HCT116 (cell line): ENCODE data around the gene PPP3CB.

ENCODE experiments used
- CEBPB ChIP-seq: IDR thresholded peaks from 2 replicates; pipeline ENCODE4 v1.6.1; 2012; ENCODE audit warnings: low read depth
- EZH2phosphoT487 ChIP-seq: fragments of 200-600 bp; IDR thresholded peaks from 2 replicates; pipeline ENCODE4 v1.6.1; 2018; ENCODE audit warnings: antibody characterized with exemption, borderline replicate concordance
- JUND ChIP-seq: IDR thresholded peaks from 2 replicates; pipeline ENCODE4 v1.6.1; 2012
- POLR2A ChIP-seq: IDR thresholded peaks from 2 replicates; pipeline ENCODE4 v1.7.0; 2011; ENCODE audit warnings: borderline replicate concordance; ENCODE audit not compliant: insufficient read depth, insufficient read length; ENCODE audit errors: extremely low read depth
- POLR2AphosphoS5 ChIP-seq: IDR thresholded peaks from 2 replicates; pipeline ENCODE4 v1.6.1; 2011; ENCODE audit warnings: mild to moderate bottlenecking, low read depth, low read length, moderate library complexity
- RAD21 ChIP-seq: IDR thresholded peaks from 2 replicates; pipeline ENCODE4 v1.6.1; 2012; ENCODE audit warnings: low read depth, mild to moderate bottlenecking
- REST ChIP-seq: IDR thresholded peaks from 2 replicates; pipeline ENCODE4 v1.6.1; 2012; ENCODE audit warnings: low read depth
- TCF7L2 ChIP-seq: IDR thresholded peaks from 2 replicates; pipeline ENCODE4 v1.7.0; 2011; ENCODE audit warnings: borderline replicate concordance, inconsistent platforms; ENCODE audit not compliant: insufficient read depth, insufficient read length; ENCODE audit errors: extremely low read depth
- YY1 ChIP-seq: IDR thresholded peaks from 2 replicates; pipeline ENCODE4 v1.6.1; 2011; ENCODE audit warnings: low read length, low read depth, moderate library complexity, mild to moderate bottlenecking; ENCODE audit not compliant: insufficient replicate concordance; ENCODE audit errors: extremely low read depth
- ZNF274 ChIP-seq: fragments of 200-500 bp; sonication (Bioruptor generic); IDR thresholded peaks from 2 replicates; pipeline ENCODE4 v1.6.1; 2014; ENCODE audit warnings: mild to moderate bottlenecking, low read depth, low read length, inconsistent platforms
- TF ChIP-seq, protein P1 (sequence below), 3 experiments: fragments of 200-600 bp in 1 of 3; sonication (generic) in 1 of 3; IDR thresholded peaks in 2 of 3; conservative IDR thresholded peaks in 1 of 3; 2 replicates each; pipeline ENCODE4 v1.5.1; 2012 to 2017; ENCODE audit warnings: low read depth in 2 of 3, low read length in 2 of 3, antibody characterized with exemption in 1 of 3, borderline replicate concordance in 1 of 3, control low read depth in 1 of 3, mild to moderate bottlenecking in 1 of 3, mixed read lengths in 1 of 3, mixed run types in 1 of 3, moderate library complexity in 1 of 3; ENCODE audit not compliant: insufficient read depth in 1 of 3
- TF ChIP-seq, protein P2 (sequence below): IDR thresholded peaks from 2 replicates; pipeline ENCODE4 v1.6.1; 2012
- TF ChIP-seq, protein P3 (sequence below): IDR thresholded peaks from 2 replicates; pipeline ENCODE4 v1.6.1; 2011; ENCODE audit warnings: mild to moderate bottlenecking, low read length, moderate library complexity; ENCODE audit not compliant: insufficient replicate concordance; ENCODE audit errors: extremely low read depth

- TF ChIP-seq, protein P1, sequence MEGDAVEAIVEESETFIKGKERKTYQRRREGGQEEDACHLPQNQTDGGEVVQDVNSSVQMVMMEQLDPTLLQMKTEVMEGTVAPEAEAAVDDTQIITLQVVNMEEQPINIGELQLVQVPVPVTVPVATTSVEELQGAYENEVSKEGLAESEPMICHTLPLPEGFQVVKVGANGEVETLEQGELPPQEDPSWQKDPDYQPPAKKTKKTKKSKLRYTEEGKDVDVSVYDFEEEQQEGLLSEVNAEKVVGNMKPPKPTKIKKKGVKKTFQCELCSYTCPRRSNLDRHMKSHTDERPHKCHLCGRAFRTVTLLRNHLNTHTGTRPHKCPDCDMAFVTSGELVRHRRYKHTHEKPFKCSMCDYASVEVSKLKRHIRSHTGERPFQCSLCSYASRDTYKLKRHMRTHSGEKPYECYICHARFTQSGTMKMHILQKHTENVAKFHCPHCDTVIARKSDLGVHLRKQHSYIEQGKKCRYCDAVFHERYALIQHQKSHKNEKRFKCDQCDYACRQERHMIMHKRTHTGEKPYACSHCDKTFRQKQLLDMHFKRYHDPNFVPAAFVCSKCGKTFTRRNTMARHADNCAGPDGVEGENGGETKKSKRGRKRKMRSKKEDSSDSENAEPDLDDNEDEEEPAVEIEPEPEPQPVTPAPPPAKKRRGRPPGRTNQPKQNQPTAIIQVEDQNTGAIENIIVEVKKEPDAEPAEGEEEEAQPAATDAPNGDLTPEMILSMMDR (IDR thresholded peaks at IDR 0.05 in 2 of 3, conservative IDR thresholded peaks at IDR 0.05 in 1 of 3; ENCODE audit: borderline replicate concordance in 1 of 3, insufficient read depth in 1 of 3, low read depth in 2 of 3, low read length in 2 of 3): no peak
- TF ChIP-seq TCF7L2 (no peak), JUND (no peak), REST (no peak), RAD21 (no peak), YY1 (no peak), CEBPB (no peak), POLR2A (no peak), EZH2phosphoT487 (no peak), ZNF274 (no peak), POLR2AphosphoS5 (no peak)
- TF ChIP-seq, protein P2, sequence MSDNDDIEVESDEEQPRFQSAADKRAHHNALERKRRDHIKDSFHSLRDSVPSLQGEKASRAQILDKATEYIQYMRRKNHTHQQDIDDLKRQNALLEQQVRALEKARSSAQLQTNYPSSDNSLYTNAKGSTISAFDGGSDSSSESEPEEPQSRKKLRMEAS: no peak
- TF ChIP-seq, protein P3, sequence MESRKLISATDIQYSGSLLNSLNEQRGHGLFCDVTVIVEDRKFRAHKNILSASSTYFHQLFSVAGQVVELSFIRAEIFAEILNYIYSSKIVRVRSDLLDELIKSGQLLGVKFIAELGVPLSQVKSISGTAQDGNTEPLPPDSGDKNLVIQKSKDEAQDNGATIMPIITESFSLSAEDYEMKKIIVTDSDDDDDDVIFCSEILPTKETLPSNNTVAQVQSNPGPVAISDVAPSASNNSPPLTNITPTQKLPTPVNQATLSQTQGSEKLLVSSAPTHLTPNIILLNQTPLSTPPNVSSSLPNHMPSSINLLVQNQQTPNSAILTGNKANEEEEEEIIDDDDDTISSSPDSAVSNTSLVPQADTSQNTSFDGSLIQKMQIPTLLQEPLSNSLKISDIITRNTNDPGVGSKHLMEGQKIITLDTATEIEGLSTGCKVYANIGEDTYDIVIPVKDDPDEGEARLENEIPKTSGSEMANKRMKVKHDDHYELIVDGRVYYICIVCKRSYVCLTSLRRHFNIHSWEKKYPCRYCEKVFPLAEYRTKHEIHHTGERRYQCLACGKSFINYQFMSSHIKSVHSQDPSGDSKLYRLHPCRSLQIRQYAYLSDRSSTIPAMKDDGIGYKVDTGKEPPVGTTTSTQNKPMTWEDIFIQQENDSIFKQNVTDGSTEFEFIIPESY: no peak
These were observed 10.2 kb upstream of the PPP3CB start for GRCh38 chr10:73506074-73506473.
